ENCODE measurements around the gene IFT43. TPM values are rescaled to one million over a fixed set of nuclear protein-coding genes. Genes with fewer than 3 reads are reported as not detected.

The IFT43 gene
- 10 to 100 TPM; 23.1 to 26.5 TPM for total RNA-seq
- 10 to 100 TPM; 39.4 to 51.1 (median 43.3) TPM for polyA plus RNA-seq (ENCODE audit: insufficient read length in 6 of 6)
- long read RNA-seq, donor 1, transcript IFT43-202 (9 exons, 833 nt) = major isoform, 16 of 28 reads
- long read RNA-seq, donor 1, partial matches to known transcripts = 10 of 28 reads
- long read RNA-seq, donor 1, other reads (novel, unspliced or antisense) = 0 of 28 reads
- long read RNA-seq, donor 2, transcript IFT43-202 (9 exons, 833 nt) = major isoform, 15 of 53 reads
- long read RNA-seq, donor 2, partial matches to known transcripts = 11 of 53 reads
- long read RNA-seq, donor 2, other reads (novel, unspliced or antisense) = 27 of 53 reads
- long read RNA-seq, donor 3, transcript IFT43-202 (9 exons, 833 nt) = major isoform, 11 of 23 reads
- long read RNA-seq, donor 3, partial matches to known transcripts = 10 of 23 reads
- long read RNA-seq, donor 3, other reads (novel, unspliced or antisense) = 0 of 23 reads
- long read RNA-seq, donor 4, transcript IFT43-202 (9 exons, 833 nt) = major isoform, 19 of 43 reads
- long read RNA-seq, donor 4, partial matches to known transcripts = 7 of 43 reads
- long read RNA-seq, donor 4, other reads (novel, unspliced or antisense) = 11 of 43 reads
- long read RNA-seq, donor 5, transcript IFT43-202 (9 exons, 833 nt) = major isoform, 10 of 73 reads
- long read RNA-seq, donor 5, partial matches to known transcripts = 60 of 73 reads
- long read RNA-seq, donor 5, other reads (novel, unspliced or antisense) = 0 of 73 reads
- long read RNA-seq, donor 6, transcript IFT43-202 (9 exons, 833 nt) = major isoform, 23 of 24 reads
- long read RNA-seq, donor 6, partial matches to known transcripts = 0 of 24 reads
- long read RNA-seq, donor 6, other reads (novel, unspliced or antisense) = 0 of 24 reads
- long read RNA-seq, donor 7, transcript IFT43-202 (9 exons, 833 nt) = major isoform, 14 of 20 reads
- long read RNA-seq, donor 7, transcript IFT43-212 (4 exons, 848 nt) = minor isoform, 5 of 20 reads
- long read RNA-seq, donor 7, partial matches to known transcripts = 0 of 20 reads
- long read RNA-seq, donor 7, other reads (novel, unspliced or antisense) = 0 of 20 reads
- long read RNA-seq, donor 8, transcript IFT43-202 (9 exons, 833 nt) = major isoform, 10 of 11 reads
- long read RNA-seq, donor 8, partial matches to known transcripts = 0 of 11 reads
- long read RNA-seq, donor 8, other reads (novel, unspliced or antisense) = 0 of 11 reads
- long read RNA-seq, donor 9 = 0 reads
- long read RNA-seq, donor 10, transcript IFT43-202 (9 exons, 833 nt) = major isoform, 18 of 38 reads
- long read RNA-seq, donor 10, partial matches to known transcripts = 8 of 38 reads
- long read RNA-seq, donor 10, other reads (novel, unspliced or antisense) = 9 of 38 reads
- long read RNA-seq, donor 11 = 0 reads
- long read RNA-seq, donor 12, transcript IFT43-202 (9 exons, 833 nt) = major isoform, 11 of 17 reads
- long read RNA-seq, donor 12, partial matches to known transcripts = 5 of 17 reads
- long read RNA-seq, donor 12, other reads (novel, unspliced or antisense) = 0 of 17 reads

GRCh38 chr14:75985618-75986438, at the start of gene IFT43:
TSS of gene IFT43 (plus strand) at chr14:75985763. CDS start at chr14:75985787, 24 bp downstream.
- DNase-seq (peak; percentile 93 to 98 (median 94)), ATAC-seq (peak; percentile 53)
- intact Hi-C loops (cut with DNase I) = no loop called here
- Histone ChIP-seq H3K4me3 (peak within 1 kb of the TSS; percentile 80 to 81), H3K9me3 (no peaks in the 10 kb centered on the region), H3K27ac (peak within 1 kb of the TSS; percentile 80 to 81), H3K27me3 (no peaks in the 10 kb centered on the region), H3K36me3 (no peaks in the 10 kb centered on the region), H3K4me1 (peaks cover 10 to 52% of the 10 kb centered on the region in 2 donors)
- no peak for TF ChIP-seq CTCF (IDR thresholded peaks at IDR 0.05)

- no peak for ATAC-seq
- no peak for TF ChIP-seq CTCF (IDR thresholded peaks at IDR 0.05)
Observed at GRCh38 chr14:75939200-75939599, 46.4 kb upstream of the IFT43 start.

GRCh38 chr14:75941030-75941429, 44.5 kb upstream of the IFT43 start:
- H3K36me3 ChIP-seq = peaks cover 0 to 3% of the 10 kb centered on the region in 2 donors
- no peaks in the 10 kb centered on the region for H3K27me3 ChIP-seq
- no peaks in the 10 kb centered on the region for H3K4me1 ChIP-seq
- no peak for ATAC-seq
- no peak for TF ChIP-seq CTCF (IDR thresholded peaks at IDR 0.05)
- H3K27ac ChIP-seq = no peak overlapping the region
- no peak for DNase-seq
- intact Hi-C loops (cut with DNase I) = no loop called here
- no peak overlapping the region for H3K4me3 ChIP-seq
- no peaks in the 10 kb centered on the region for H3K9me3 ChIP-seq

More at GRCh38 chr14:75939200-75939599, 46.4 kb upstream of the IFT43 start:
- Histone ChIP-seq H3K4me1 (no peaks in the 10 kb centered on the region), H3K36me3 (peaks cover 0 to 3% of the 10 kb centered on the region in 2 donors), H3K4me3 (no peak overlapping the region), H3K9me3 (no peaks in the 10 kb centered on the region), H3K27me3 (no peaks in the 10 kb centered on the region), H3K27ac (no peak overlapping the region)
- intact Hi-C loops (cut with DNase I) = no loop called here
- no peak for DNase-seq

- Histone ChIP-seq H3K36me3 (peaks cover 0 to 3% of the 10 kb centered on the region in 2 donors), H3K27ac (no peak overlapping the region), H3K9me3 (no peaks in the 10 kb centered on the region), H3K27me3 (no peaks in the 10 kb centered on the region), H3K4me3 (no peak overlapping the region), H3K4me1 (no peaks in the 10 kb centered on the region)
- DNase-seq (no peak), ATAC-seq (no peak)
- no peak for TF ChIP-seq CTCF (IDR thresholded peaks at IDR 0.05)
- intact Hi-C loops (cut with DNase I) = no loop called here
Observed at GRCh38 chr14:75944607-75945241, 40.8 kb upstream of the IFT43 start.

Data from left lung (tissue), 14 donors.